Upper lobe of right lung (tissue), 1 donor: ENCODE measurements around the gene ESPNL. TPM values are rescaled to one million over a fixed set of nuclear protein-coding genes. Genes with fewer than 3 reads are reported as not detected.

Experiments
- ATAC-seq: fragments of 200-7000 bp; cut with Tn5 transposase; one replicate; pipeline ENCODE4 v1.9.1; 2020; ENCODE audit warnings: mild to moderate bottlenecking, moderate library complexity
- DNase-seq: peaks from one replicate; pipeline ENCODE4 v3.0.0-alpha.2; 2020
- H3K27ac ChIP-seq: fragments of 200-600 bp; one replicate; pipeline ENCODE4 v1.8.0; 2022
- H3K27me3 ChIP-seq: fragments of 200-600 bp; one replicate; pipeline ENCODE4 v1.8.0; 2022; ENCODE audit warnings: mild to moderate bottlenecking
- H3K36me3 ChIP-seq: fragments of 200-600 bp; one replicate; pipeline ENCODE4 v1.8.0; 2022
- H3K4me1 ChIP-seq: fragments of 200-600 bp; one replicate; pipeline ENCODE4 v1.8.0; 2022
- H3K4me3 ChIP-seq: fragments of 200-600 bp; one replicate; pipeline ENCODE4 v1.8.0; 2022; ENCODE audit warnings: mild to moderate bottlenecking
- H3K9me3 ChIP-seq: fragments of 200-600 bp; one replicate; pipeline ENCODE4 v1.8.0; 2022
- intact Hi-C: fragments of 100-400 bp; cut with DNase I; formaldehyde crosslinking; loops from one replicate; pipeline ENCODE4 v1.11.0; 2022
- total RNA-seq: library from RNA; stranded (reverse); fragmentation: NEBNext Ultra II Directional; extraction: Animal tissue kit (Norgen Biotek cat#: 25700); gene quantifications from one replicate; pipeline ENCODE4 v1.2.1, GENCODE V29; 2021
- TF ChIP-seq, protein P1 (sequence below): fragments of 200-600 bp; IDR thresholded peaks from one replicate; pipeline ENCODE4 v1.8.0; 2022; ENCODE audit warnings: antibody characterized with exemption
- donor health status: DM: no; HTN: yes; CAD: no; lungs with severe emphysema.

ESPNL gene
- total RNA-seq, 1 donor from 2014 or later: 0.35 TPM

DNA sequence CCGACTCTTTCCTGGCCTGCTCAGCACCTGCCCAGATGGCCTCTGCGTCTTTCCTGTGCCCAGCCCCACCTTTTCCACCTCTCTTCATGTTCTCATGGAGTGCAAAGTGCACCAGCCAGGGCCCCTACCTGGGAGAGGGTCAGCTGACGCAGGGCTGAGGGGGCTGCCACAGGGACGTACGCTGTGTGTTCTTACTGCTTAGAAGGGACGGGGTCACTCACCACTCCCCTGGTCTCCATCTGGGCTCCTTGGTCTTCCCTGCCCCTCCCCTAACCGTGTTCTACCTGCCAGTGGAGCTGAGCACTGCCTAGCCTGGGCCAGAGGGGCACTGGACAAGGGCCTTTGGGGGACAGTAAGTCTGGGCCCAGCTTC, 67.2 kb downstream of the ESPNL start:
- Histone ChIP-seq H3K36me3 (peaks cover 42% of the 10 kb centered on the region), H3K4me3 (no peak overlapping the region), H3K27me3 (peaks cover 20% of the 10 kb centered on the region), H3K9me3 (no peaks in the 10 kb centered on the region), H3K4me1 (peaks cover 19% of the 10 kb centered on the region), H3K27ac (no peak overlapping the region)
- ATAC-seq (no peak), DNase-seq (peak; percentile 49)
- intact Hi-C loops: no loop called here
- TF ChIP-seq, protein P1, sequence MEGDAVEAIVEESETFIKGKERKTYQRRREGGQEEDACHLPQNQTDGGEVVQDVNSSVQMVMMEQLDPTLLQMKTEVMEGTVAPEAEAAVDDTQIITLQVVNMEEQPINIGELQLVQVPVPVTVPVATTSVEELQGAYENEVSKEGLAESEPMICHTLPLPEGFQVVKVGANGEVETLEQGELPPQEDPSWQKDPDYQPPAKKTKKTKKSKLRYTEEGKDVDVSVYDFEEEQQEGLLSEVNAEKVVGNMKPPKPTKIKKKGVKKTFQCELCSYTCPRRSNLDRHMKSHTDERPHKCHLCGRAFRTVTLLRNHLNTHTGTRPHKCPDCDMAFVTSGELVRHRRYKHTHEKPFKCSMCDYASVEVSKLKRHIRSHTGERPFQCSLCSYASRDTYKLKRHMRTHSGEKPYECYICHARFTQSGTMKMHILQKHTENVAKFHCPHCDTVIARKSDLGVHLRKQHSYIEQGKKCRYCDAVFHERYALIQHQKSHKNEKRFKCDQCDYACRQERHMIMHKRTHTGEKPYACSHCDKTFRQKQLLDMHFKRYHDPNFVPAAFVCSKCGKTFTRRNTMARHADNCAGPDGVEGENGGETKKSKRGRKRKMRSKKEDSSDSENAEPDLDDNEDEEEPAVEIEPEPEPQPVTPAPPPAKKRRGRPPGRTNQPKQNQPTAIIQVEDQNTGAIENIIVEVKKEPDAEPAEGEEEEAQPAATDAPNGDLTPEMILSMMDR: no peak

DNA sequence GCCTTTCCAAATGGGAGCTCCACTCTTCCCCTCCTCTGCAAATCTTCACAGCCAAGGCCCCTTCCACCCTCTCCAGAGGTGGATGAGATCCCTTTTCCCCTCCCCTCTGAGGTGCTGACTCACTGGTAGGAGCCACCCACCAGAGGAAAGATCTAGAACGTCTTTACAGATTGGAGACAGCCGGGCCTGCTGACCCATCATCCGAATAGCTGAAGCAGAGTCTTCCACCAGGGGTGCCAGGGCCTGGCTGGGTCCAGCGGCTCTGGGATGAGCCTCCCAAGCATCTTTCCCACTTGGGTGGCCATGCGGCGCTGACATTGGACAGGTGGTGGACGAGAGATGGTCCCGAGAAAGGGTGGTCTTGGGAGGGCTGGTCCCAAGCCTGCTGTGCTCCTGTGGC, 67.6 kb downstream of the ESPNL start:
- Histone ChIP-seq H3K27ac (no peak overlapping the region), H3K27me3 (peaks cover 16% of the 10 kb centered on the region), H3K9me3 (no peaks in the 10 kb centered on the region), H3K4me1 (peaks cover 19% of the 10 kb centered on the region), H3K36me3 (peaks cover 46% of the 10 kb centered on the region), H3K4me3 (no peak overlapping the region)
- intact Hi-C loops: no loop called here
- TF ChIP-seq, protein P1: no peak
- ATAC-seq (no peak), DNase-seq (peak; percentile 56)

DNA sequence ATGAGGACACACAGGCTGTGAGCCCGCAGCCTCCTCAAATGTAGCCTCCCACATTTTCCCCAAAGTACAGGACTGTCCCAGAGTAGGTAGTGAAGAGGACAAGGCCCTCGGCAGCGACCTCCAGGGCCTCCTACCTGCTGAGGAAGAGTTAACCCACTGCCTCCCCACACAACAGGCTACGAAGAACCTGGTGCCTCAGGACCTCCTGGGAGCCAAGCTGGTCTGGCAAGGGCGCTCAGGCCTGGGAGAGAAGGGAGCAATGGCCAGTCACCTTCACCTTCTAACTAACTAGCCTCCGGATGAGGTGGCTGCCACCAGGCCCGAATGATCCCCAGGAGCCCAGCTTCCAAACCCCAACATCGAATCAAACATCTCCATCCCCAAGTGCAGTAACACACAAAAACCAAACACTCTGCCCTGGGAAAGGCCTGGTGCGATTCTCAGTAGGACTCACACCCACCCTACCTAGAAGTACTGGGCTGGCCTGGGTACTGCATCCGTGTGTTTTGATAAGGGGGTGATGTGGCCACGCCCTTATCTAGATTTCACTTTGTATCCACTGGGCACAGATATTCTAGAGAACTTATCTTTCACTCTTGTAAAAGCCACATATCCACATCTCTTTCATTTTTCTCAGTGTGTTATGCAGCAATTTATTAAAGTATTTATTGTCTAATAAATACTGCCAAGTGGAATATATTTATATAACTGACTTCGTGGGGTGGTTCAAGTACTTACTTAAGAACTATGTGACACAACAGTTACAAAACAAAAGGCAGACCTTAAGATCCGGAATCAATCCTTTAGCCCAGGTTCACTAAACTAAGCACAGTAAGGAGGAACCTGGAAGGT, 68.3 kb downstream of the ESPNL start:
- H3K27ac ChIP-seq: no peak overlapping the region
- DNase-seq: peak; percentile 56

DNA sequence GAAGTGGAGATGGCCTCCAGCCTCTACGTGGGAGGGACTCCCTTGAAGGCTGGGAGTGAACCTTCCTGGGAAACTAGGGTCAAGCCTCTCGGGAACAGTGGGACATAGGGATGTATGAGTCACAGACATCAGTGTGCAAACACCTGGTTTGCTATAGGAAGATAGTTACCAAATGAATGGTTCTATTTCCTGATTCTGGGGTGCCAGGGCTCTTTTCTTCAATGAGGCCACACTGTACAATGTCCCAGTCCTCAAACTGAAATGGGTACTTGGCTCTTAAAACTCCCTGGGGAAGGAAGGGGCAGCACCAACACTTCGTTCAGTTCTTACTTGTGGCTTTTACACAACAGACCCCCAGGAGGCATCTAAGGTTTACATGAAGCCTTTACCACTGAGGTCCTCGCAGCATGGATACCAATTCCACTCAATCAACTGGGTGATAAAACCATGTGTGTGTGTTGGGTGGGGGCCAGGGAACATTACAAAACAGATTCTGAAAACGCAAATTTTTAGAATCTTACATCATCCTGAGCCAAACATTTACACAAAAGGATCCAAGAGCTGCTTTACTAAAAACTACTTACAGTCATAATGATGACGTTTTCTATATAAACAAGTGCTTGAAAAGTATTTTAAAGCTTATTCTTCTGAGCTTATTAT, 69.0 kb downstream of the ESPNL start:
- Histone ChIP-seq H3K36me3 (peaks cover 59% of the 10 kb centered on the region), H3K27me3 (peaks cover 1% of the 10 kb centered on the region), H3K4me1 (peaks cover 19% of the 10 kb centered on the region), H3K27ac (no peak overlapping the region), H3K9me3 (no peaks in the 10 kb centered on the region), H3K4me3 (no peak overlapping the region)
- DNase-seq (peak; percentile 10), ATAC-seq (peak; percentile 25)
- intact Hi-C loops: no loop called here
- TF ChIP-seq, protein P1: no peak

More for the DNA sequence above, 68.3 kb downstream of the ESPNL start:
- intact Hi-C loops: no loop called here
- Histone ChIP-seq H3K27me3 (peaks cover 9% of the 10 kb centered on the region), H3K4me1 (peaks cover 19% of the 10 kb centered on the region), H3K4me3 (no peak overlapping the region), H3K36me3 (peaks cover 53% of the 10 kb centered on the region), H3K9me3 (no peaks in the 10 kb centered on the region)
- TF ChIP-seq, protein P1: no peak
- ATAC-seq: no peak

DNA sequence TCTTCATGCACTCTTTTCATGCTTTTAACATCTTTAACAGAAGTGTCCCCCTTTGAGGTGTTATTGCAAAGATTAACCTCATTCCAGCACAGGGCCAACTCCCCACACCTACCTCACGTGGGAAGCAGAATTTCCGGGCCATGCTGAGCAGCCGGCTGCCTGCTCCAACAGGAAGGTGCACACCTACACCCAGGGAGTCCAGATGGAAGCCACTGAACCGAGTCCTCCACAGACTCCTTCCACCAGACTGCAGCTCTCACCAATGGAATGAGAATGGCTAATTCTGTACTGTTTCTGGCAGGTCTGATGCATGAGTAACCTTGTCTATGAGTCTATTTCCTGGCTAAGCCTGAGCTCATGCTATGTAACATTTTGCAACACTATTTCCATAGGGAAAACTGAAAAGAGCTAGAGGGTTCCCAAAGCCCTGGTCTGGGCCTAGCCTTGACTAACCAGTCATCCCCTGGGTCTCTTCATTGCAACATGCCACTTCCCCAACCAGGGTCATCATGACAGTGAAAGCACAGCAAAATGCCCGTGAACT, 69.6 kb downstream of the ESPNL start:
- Histone ChIP-seq H3K36me3 (peaks cover 65% of the 10 kb centered on the region), H3K27me3 (no peaks in the 10 kb centered on the region), H3K4me1 (peaks cover 19% of the 10 kb centered on the region), H3K9me3 (no peaks in the 10 kb centered on the region), H3K27ac (no peak overlapping the region), H3K4me3 (no peak overlapping the region)
- intact Hi-C loops: no loop called here
- peak; percentile 58 for DNase-seq
- ATAC-seq: peak; percentile 34
- TF ChIP-seq, protein P1: no peak
